Vagina (tissue), 2 donors: ENCODE data around the gene DSC2.

Experiments used
- CTCF ChIP-seq, 3 experiments: fragments of 450-650 bp in 2 of 3; fragments of 200-600 bp in 1 of 3; sonication (generic) in 1 of 3; IDR thresholded peaks; one replicate each; pipeline ENCODE4 v1.5.1; 2017 to 2019; ENCODE audit warnings: antibody characterized with exemption in 3 of 3, mild to moderate bottlenecking in 2 of 3, moderate library complexity in 2 of 3
- POLR2AphosphoS5 ChIP-seq, 2 donors: sonication (generic); formaldehyde crosslinking; IDR thresholded peaks; one replicate each; pipeline ENCODE4 v1.9.0; 2017; ENCODE audit warnings: antibody characterized with exemption in 2 of 2, mild to moderate bottlenecking in 2 of 2, low read depth in 1 of 2; ENCODE audit not compliant: insufficient read depth in 1 of 2

GRCh38 chr18:31064130-31064529 lies 38.1 kb downstream of the DSC2 start:
- TF ChIP-seq CTCF (IDR thresholded peaks at IDR 0.05), result no peak
- TF ChIP-seq POLR2AphosphoS5 (IDR thresholded peaks at IDR 0.05; ENCODE audit: insufficient read depth in 1 of 2, low read depth in 1 of 2), result peak in 1 of 2 donors; percentile 54
